ENCODE measurements around the gene ALG13.
"Not testable (repeated sequence)": the region's sequence is repeated elsewhere in the genome, so short reads cannot be mapped to it uniquely, and the experiment has no call there.

Gene ALG13

GRCh38 chrX:111680988-111681779 lies at the start of gene ALG13:
Gene ALG13, plus strand, starts transcription at chrX:111681170. Its CDS starts 49 bp downstream, at chrX:111681219.
- peak; percentile 74 for DNase-seq

- no peak for DNase-seq
These were observed 45.9 kb upstream of the ALG13 start for GRCh38 chrX:111634823-111635729.

GRCh38 chrX:111641969-111642368 lies 39.0 kb upstream of the ALG13 start:
- DNase-seq = no peak

- not testable (repeated sequence) for DNase-seq
These were observed 35.8 kb upstream of the ALG13 start for GRCh38 chrX:111645165-111645564.

GRCh38 chrX:111645607-111646006 lies 35.4 kb upstream of the ALG13 start:
- no peak for DNase-seq

GRCh38 chrX:111646515-111646914 lies 34.5 kb upstream of the ALG13 start:
- no peak for DNase-seq

GRCh38 chrX:111648802-111649201 lies 32.2 kb upstream of the ALG13 start:
- DNase-seq = no peak

GRCh38 chrX:111649638-111650037 lies 31.3 kb upstream of the ALG13 start:
- DNase-seq = no peak

- DNase-seq = no peak
These were observed 30.1 kb upstream of the ALG13 start for GRCh38 chrX:111650845-111651244.

- DNase-seq = no peak
These were observed 28.3 kb upstream of the ALG13 start for GRCh38 chrX:111652719-111653118.

- DNase-seq = no peak
These were observed 19.7 kb upstream of the ALG13 start for GRCh38 chrX:111661241-111661640.

GRCh38 chrX:111662292-111662691 lies 18.7 kb upstream of the ALG13 start:
- DNase-seq = no peak

- DNase-seq = no peak
These were observed 9.3 kb upstream of the ALG13 start for GRCh38 chrX:111671668-111672067.

GRCh38 chrX:111687305-111687704 lies 6.3 kb downstream of the ALG13 start:
- DNase-seq = no peak

- no peak for DNase-seq
These were observed 14.4 kb downstream of the ALG13 start for GRCh38 chrX:111695297-111695880.

- no peak for DNase-seq
These were observed 38.6 kb downstream of the ALG13 start for GRCh38 chrX:111719426-111720210.

GRCh38 chrX:111728096-111728495 lies 47.1 kb downstream of the ALG13 start:
- no peak for DNase-seq

- no peak for DNase-seq
These were observed 50.4 kb downstream of the ALG13 start for GRCh38 chrX:111731351-111731750.

- DNase-seq = no peak
These were observed 55.6 kb downstream of the ALG13 start for GRCh38 chrX:111736571-111736970.

GRCh38 chrX:111742018-111742417 lies 61.0 kb downstream of the ALG13 start:
- no peak for DNase-seq

- DNase-seq = no peak
These were observed 62.3 kb downstream of the ALG13 start for GRCh38 chrX:111743316-111743715.

- DNase-seq = no peak
These were observed 75.5 kb downstream of the ALG13 start for GRCh38 chrX:111756486-111756885.

- DNase-seq = no peak
These were observed 78.7 kb downstream of the ALG13 start for GRCh38 chrX:111759686-111760085.

Measured in NCI-H2029 (cell line).